GM12878 (cell line): ENCODE data around the gene DNMT3A. TPM values are rescaled to one million over a fixed set of nuclear protein-coding genes. Genes with fewer than 3 reads are reported as not detected.

Experiments
- BCLAF1 ChIP-seq: fragments of 450-650 bp; IDR thresholded peaks from 2 replicates; pipeline ENCODE4 v1.6.1; 2017; ENCODE audit warnings: antibody characterized with exemption, mild to moderate bottlenecking, moderate library complexity
- BHLHE40 ChIP-seq, 2 experiments: fragments of 450-650 bp in 1 of 2; IDR thresholded peaks; 2 replicates each; pipeline ENCODE4 v1.6.1; 2011 to 2017; ENCODE audit warnings: low read depth in 2 of 2, borderline replicate concordance in 1 of 2, improper control_type of control experiment in 1 of 2, low read length in 1 of 2, mild to moderate bottlenecking in 1 of 2
- CREB1 ChIP-seq: IDR thresholded peaks from 2 replicates; pipeline ENCODE4 v1.6.1; 2012; ENCODE audit warnings: low read depth, mild to moderate bottlenecking, inconsistent platforms
- CUX1 ChIP-seq: IDR thresholded peaks from 2 replicates; pipeline ENCODE4 v1.6.1; 2012; ENCODE audit warnings: improper control_type of control experiment, low read depth, low read length; ENCODE audit not compliant: insufficient replicate concordance
- DPF2 ChIP-seq: fragments of 450-650 bp; IDR thresholded peaks from 2 replicates; pipeline ENCODE4 v1.6.1; 2017; ENCODE audit warnings: mild to moderate bottlenecking
- E2F4 ChIP-seq: IDR thresholded peaks from 2 replicates; pipeline ENCODE4 v1.6.1; 2012; ENCODE audit warnings: low read depth, low read length, improper control_type of control experiment
- EED ChIP-seq: sonication (generic); IDR thresholded peaks from 2 replicates; pipeline ENCODE4 v1.6.1; 2016; ENCODE audit warnings: antibody characterized with exemption, low read depth
- IKZF1 ChIP-seq: fragments of 450-650 bp; conservative IDR thresholded peaks from 2 replicates; pipeline ENCODE4 v1.6.1; 2017; ENCODE audit warnings: antibody characterized with exemption, mild to moderate bottlenecking
- POU2F2 ChIP-seq: IDR thresholded peaks from 3 replicates; pipeline ENCODE4 v1.6.1; 2011; ENCODE audit warnings: low read depth, mild to moderate bottlenecking, low read length, borderline replicate concordance
- RAD51 ChIP-seq: fragments of 450-650 bp; IDR thresholded peaks from 2 replicates; pipeline ENCODE4 v1.6.1; 2016; ENCODE audit warnings: moderate library complexity, mild to moderate bottlenecking, inconsistent platforms
- RELA ChIP-seq: fragments of 450-650 bp; IDR thresholded peaks from 2 replicates; pipeline ENCODE4 v1.8.0; 2014; ENCODE audit warnings: borderline replicate concordance; ENCODE audit not compliant: partially characterized antibody
- RUNX3 ChIP-seq: IDR thresholded peaks from 2 replicates; pipeline ENCODE4 v1.6.1; 2012; ENCODE audit warnings: low read length, inconsistent platforms
- SP1 ChIP-seq: IDR thresholded peaks from one replicate; pipeline ENCODE4 v1.6.1; 2011; ENCODE audit warnings: low read depth, low read length
- SPI1 ChIP-seq: IDR thresholded peaks from 2 replicates; pipeline ENCODE4 v1.6.1; 2011; ENCODE audit warnings: low read depth, mild to moderate bottlenecking, low read length, moderate library complexity, borderline replicate concordance; ENCODE audit not compliant: insufficient read depth
- USF1 ChIP-seq: IDR thresholded peaks from 2 replicates; pipeline ENCODE4 v1.6.1; 2011; ENCODE audit warnings: borderline replicate concordance, low read depth, mild to moderate bottlenecking, moderate library complexity, mixed read lengths, low read length; ENCODE audit not compliant: insufficient read depth; ENCODE audit errors: extremely low read length
- ZBTB4 ChIP-seq: fragments of 450-650 bp; formaldehyde crosslinking; IDR thresholded peaks from 2 replicates; pipeline ENCODE4 v1.4.0; 2022; ENCODE audit warnings: mild to moderate bottlenecking, moderate library complexity
- polyA plus RNA-seq, 11 experiments: library from polyadenylated mRNA; depleted of rRNA in 4 of 11; unstranded in 6 of 11; stranded (reverse) in 5 of 11; fragments of >200 nt; fragmentation: Nextera tagmentation in 4 of 11; fragmentation: Illumina TruSeq in 1 of 11; extraction: Ambion mirVana in 4 of 11; extraction: Trizol in 1 of 11; gene quantifications; 1 replicate in 1 of 11; 2 replicates in 10 of 11; pipeline versions ENCODE4 v1.2.1 to v1.2.3, GENCODE V29; 2011 to 2016; ENCODE audit warnings: inconsistent platforms in 2 of 11, missing spikeins in 2 of 11, low read depth in 1 of 11
- total RNA-seq, 4 experiments: library from RNA; depleted of rRNA in 3 of 4; stranded (reverse); fragments of >200 nt in 3 of 4; fragmentation: Illumina TruSeq in 1 of 4; extraction: Trizol in 1 of 4; gene quantifications; 2 replicates each; pipeline versions ENCODE4 v1.2.1 to v1.2.3, GENCODE V29; 2013 to 2021

DNMT3A gene
- total and polyA plus RNA-seq, 10 of the 15 experiments (the other 5 are each of a cell fraction or from before 2014, with no cell fraction given): 7.4 to 51.6 (median 17.4) TPM

- TF ChIP-seq BHLHE40 (IDR thresholded peaks at IDR 0.05; ENCODE audit: borderline replicate concordance in 1 of 2, low read depth in 2 of 2, low read length in 1 of 2) (peak; percentile 14 to 37; a peak in 2 of 4 replicates), CUX1 (no peak), IKZF1 (peak; percentile 79), EED (peak; percentile 72), CREB1 (peak; percentile 60), E2F4 (no peak), POU2F2 (0 out of 3 replicates have a peak, but pooled peaks have one; percentile 7), DPF2 (peak; percentile 61), BCLAF1 (no peak), SP1 (peak; percentile 26), ZBTB4 (CRISPR knock-in tag) (no peak), USF1 (no peak), SPI1 (peak; percentile 92), RAD51 (peak; percentile 60; the same call in 1 of the 2 replicates), RELA (peak; percentile 61), RUNX3 (peak; percentile 85)
These were observed 134.6 kb downstream of the DNMT3A start (continued) for GRCh38 chr2:25207078-25207545.
